GM12875 (cell line): Measurements from ENCODE around the gene ATP8A2.
A peak's percentile ranks its signal among the peaks of the same experiment; 100 is the strongest.

Experiments
- H3K4me3 ChIP-seq: one replicate; pipeline ENCODE4 v1.5.1; 2011; ENCODE audit warnings: low read depth, low read length, control low read depth
- CTCF ChIP-seq: IDR thresholded peaks from 2 replicates; pipeline ENCODE4 v1.5.1; 2011; ENCODE audit warnings: low read depth, mild to moderate bottlenecking, control low read depth, inconsistent platforms, low read length, moderate library complexity, borderline replicate concordance; ENCODE audit not compliant: insufficient read depth

ATP8A2 gene

GRCh38 chr13:25371158-25371874 lies 458 bp upstream of the ATP8A2 start:
- H3K4me3 ChIP-seq: no peak overlapping the region
- TF ChIP-seq CTCF: no peak

- TF ChIP-seq CTCF: no peak
- no peak overlapping the region for H3K4me3 ChIP-seq
These were observed 709 bp downstream of the ATP8A2 start for GRCh38 chr13:25372284-25373081.

DNA sequence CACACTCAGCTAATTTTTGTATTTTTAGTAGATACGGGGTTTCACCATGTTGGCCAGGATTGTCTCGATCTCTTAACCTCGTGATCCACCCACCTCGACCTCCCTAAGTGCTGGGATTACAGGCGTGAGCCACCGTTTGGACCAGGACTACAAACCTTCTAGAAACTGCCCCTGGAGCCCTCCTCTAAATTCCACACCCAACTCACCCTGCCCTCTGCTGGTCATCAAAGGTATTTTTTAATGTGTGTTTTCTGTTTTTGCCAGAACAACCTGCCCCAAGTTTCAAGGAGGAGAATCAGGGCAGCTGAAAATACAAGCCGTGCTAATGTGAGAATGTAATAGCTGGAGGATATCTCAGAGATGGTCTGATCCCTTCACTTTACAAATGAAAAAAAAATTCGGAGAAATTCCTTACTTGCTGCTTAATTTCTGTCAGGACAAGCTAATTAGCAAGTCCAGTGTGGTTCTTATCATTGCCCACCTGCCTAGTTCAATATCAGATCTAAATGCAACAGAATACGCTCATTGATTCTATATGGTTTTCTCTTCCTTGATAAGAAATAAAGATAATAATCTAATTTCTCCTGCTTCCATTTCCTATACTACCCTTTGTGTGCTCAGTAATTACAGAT lies 4.1 kb downstream of the ATP8A2 start:
- peak; percentile 63 for TF ChIP-seq CTCF
- no peak overlapping the region for H3K4me3 ChIP-seq

DNA sequence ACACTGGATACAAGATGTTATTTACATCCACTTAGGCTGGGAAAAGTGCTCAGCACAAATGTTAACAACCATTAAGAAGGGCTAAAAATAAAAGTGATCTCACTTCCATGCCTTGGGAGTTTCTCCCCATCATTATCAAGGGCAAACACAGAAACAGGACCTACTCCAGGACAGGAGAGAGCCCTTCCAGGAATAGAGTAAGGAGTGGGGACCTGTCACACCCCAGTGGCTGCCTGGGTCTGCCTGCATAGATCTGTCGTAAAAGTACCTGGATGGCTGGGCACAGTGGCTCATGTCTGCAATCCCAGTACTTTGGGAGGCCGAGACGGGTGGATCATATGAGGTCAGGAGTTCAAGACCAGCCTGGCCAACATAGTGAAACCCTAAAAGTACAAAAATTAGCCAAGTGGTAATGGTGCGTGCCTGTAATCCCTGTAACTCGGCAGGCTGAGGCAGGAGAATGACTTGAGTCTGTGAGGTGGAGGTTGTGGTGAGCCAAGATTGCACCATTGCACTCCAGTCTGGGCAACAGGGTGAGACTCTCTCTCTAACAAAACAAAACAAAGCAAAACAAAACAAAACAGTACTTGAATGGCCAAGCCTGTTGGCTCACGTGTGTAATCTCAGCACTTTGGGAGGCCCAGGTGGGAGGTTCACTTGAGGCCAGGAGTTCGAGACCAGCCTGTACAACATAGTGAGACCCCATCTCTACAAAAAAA lies 5.6 kb downstream of the ATP8A2 start:
- no peak for TF ChIP-seq CTCF
- no peak overlapping the region for H3K4me3 ChIP-seq

DNA sequence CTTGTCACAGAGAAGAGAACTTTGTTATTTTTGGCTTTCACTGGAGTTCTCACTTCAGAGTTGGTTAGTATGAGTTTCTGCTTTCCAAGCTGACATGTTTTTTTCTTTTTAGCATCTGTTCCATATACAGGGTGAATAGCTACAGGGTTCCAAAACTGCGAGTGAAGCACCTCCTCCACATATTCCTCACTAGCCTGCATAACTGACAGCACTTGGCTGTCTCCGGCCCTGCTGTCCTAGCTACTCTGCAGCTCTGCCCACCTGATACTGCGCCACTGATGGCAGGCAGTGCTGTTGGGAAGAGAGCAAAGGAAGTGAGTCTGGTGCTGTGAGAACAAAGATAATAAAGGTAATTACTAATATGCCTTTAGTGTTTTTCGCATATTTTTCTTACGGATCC lies 6.8 kb downstream of the ATP8A2 start:
- no peak for TF ChIP-seq CTCF
- no peak overlapping the region for H3K4me3 ChIP-seq

GRCh38 chr13:25379011-25379410 lies 7.2 kb downstream of the ATP8A2 start:
- no peak for TF ChIP-seq CTCF
- H3K4me3 ChIP-seq: no peak overlapping the region
